ENCODE data around the gene MSMP. TPM values are rescaled to one million over a fixed set of nuclear protein-coding genes. Genes with fewer than 3 reads are reported as not detected.

Gene MSMP
- total and polyA plus RNA-seq, 2 donors (not counting 1 experiment from before 2014, with no cell fraction given): 2.3 to 3.9 TPM

DNA sequence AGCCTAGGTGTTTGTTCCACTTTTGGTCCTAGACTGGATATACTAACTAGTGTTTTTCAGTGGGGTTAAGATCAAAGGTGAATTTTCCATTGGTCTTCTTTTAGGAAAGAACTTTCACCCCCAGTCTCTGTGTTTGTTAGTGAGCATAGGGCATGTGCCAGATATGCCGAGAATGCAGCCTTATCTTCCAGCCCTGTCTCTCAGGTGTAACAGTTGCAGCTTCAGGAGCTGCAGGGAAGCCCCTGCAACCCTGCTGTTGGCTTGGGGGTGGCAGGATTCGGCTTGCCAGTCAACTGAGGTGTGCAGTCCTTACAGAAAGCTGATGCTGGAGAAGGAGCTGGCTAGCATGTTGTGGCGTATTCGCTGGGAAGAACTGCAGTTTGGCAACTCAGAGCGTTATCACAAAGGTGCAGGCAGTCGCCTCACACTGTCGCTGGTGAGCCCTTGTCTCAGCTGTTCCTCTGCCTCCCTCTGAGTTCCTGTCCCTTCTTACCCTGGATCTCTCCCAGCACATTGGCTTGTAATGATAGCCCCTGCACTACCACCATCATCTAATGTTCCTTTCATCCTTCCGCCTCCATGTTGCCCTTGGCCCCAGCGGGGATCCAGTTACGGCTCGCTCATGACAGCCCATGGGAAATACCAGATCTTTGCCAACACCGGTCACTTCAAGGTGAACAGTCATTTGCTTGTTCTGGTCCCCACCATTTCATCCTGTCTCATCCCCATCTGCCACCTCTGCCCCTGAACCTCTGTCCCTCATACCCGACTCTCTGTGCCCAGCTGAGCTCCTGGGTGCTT is 47.5 kb upstream of the MSMP start:
- no peak overlapping the region for H2AFZ ChIP-seq (ENCODE audit: insufficient read depth, low read depth, low read length, poor library complexity, severe bottlenecking)
- no peaks in the 10 kb centered on the region for H3K9me3 ChIP-seq (ENCODE audit: control extremely low read depth in 1 of 3, control insufficient read depth in 2 of 3, insufficient read depth in 1 of 3, low read length in 2 of 3)
- TF ChIP-seq EZH2 (IDR thresholded peaks at IDR 0.05; ENCODE audit: borderline replicate concordance, insufficient read depth, low read depth, low read length, poor library complexity, severe bottlenecking): no peak
- TF ChIP-seq, protein P1, sequence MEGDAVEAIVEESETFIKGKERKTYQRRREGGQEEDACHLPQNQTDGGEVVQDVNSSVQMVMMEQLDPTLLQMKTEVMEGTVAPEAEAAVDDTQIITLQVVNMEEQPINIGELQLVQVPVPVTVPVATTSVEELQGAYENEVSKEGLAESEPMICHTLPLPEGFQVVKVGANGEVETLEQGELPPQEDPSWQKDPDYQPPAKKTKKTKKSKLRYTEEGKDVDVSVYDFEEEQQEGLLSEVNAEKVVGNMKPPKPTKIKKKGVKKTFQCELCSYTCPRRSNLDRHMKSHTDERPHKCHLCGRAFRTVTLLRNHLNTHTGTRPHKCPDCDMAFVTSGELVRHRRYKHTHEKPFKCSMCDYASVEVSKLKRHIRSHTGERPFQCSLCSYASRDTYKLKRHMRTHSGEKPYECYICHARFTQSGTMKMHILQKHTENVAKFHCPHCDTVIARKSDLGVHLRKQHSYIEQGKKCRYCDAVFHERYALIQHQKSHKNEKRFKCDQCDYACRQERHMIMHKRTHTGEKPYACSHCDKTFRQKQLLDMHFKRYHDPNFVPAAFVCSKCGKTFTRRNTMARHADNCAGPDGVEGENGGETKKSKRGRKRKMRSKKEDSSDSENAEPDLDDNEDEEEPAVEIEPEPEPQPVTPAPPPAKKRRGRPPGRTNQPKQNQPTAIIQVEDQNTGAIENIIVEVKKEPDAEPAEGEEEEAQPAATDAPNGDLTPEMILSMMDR (IDR thresholded peaks at IDR 0.05): no peak
- no peaks in the 10 kb centered on the region for H3K79me2 ChIP-seq (ENCODE audit: control insufficient read depth, insufficient read depth, low read length)
- peaks cover 0 to 16% of the 10 kb centered on the region in 2 experiments for H3K36me3 ChIP-seq (replicated peaks in 1 of 2; ENCODE audit: control extremely low read depth in 1 of 2, control insufficient read depth in 1 of 2, extremely low read depth in 1 of 2, insufficient read depth in 2 of 2, low read length in 1 of 2)
- H3K4me2 ChIP-seq (replicated peaks; ENCODE audit: low read depth, low read length, poor library complexity, severe bottlenecking): no peak overlapping the region
- CTCF ChIA-PET: interaction anchor here (1.2 to 1.7 kb wide), 4 partner anchors 11 to 81 kb away, joined by 4 to 7 read pairs (median 5); no protein-coding TSS in a partner anchor
- POLR2A ChIA-PET: no interaction called here
- 97% methylated on average over 13 of the region's 13 CpGs for WGBS (ENCODE audit: insufficient coverage)
- no peaks in the 10 kb centered on the region for H4K20me1 ChIP-seq (ENCODE audit: control insufficient read depth, insufficient read depth, low read length, poor library complexity, severe bottlenecking)
- DNase-seq (no peak), ATAC-seq (ENCODE audit: low read depth) (no peak)
- intact Hi-C loops (cut with micrococcal nuclease): no loop called here
- Mint-ChIP-seq H3K27me3 (no peaks in the 10 kb centered on the region), H3K4me3 (no peak overlapping the region), H3K9me3 (ENCODE audit: insufficient read depth) (no peaks in the 10 kb centered on the region), H3K4me1 (no peaks in the 10 kb centered on the region), H3K27ac (no peak overlapping the region)
- H3K9ac ChIP-seq (ENCODE audit: low read length): no peak overlapping the region
- no peak overlapping the region for H3K27ac ChIP-seq (ENCODE audit: low read length in 2 of 2)
- H3K4me3 ChIP-seq (ENCODE audit: control extremely low read depth in 1 of 5, extremely low read depth in 1 of 5, insufficient read depth in 1 of 5, low read depth in 2 of 5, low read length in 4 of 5): no peak overlapping the region
- no peaks in the 10 kb centered on the region for H3K27me3 ChIP-seq (replicated peaks in 1 of 4; ENCODE audit: control extremely low read depth in 1 of 4, control insufficient read depth in 3 of 4, insufficient read depth in 4 of 4, low read length in 3 of 4)
- no peaks in the 10 kb centered on the region for H3K4me1 ChIP-seq (ENCODE audit: control insufficient read depth in 2 of 2, insufficient read depth in 2 of 2, low read length in 2 of 2)

DNA sequence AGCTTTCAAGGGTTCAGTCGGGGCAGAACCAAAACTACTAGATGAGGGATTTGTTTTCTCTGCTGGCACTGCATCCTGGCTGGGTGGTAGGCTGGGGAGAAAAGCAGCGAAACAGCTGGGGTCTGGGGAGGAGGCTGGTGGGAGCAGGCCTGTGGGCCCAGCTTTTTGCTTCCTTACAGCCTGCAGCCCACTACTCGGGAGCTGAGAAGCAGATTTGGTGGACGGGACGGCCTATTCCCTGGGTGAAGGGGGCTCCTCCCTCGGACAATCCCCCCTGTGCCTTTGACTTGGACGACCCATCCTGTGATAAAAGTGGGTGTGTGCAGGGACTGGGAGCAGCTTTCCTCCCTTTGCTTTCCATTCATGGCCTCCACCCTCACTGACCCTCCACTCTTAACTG is 46.5 kb upstream of the MSMP start:
- ChIA-PET POLR2A (no interaction called here), CTCF (interaction anchor here (0.8 to 1.9 kb wide), 4 partner anchors 10 to 82 kb away, joined by 3 to 8 read pairs (median 6); no protein-coding TSS in a partner anchor)
- Histone ChIP-seq H3K36me3 (replicated peaks in 1 of 2; ENCODE audit: control extremely low read depth in 1 of 2, control insufficient read depth in 1 of 2, extremely low read depth in 1 of 2, insufficient read depth in 2 of 2, low read length in 1 of 2) (peaks cover 0 to 6% of the 10 kb centered on the region in 2 experiments), H3K4me1 (ENCODE audit: control insufficient read depth in 2 of 2, insufficient read depth in 2 of 2, low read length in 2 of 2) (no peaks in the 10 kb centered on the region), H3K27me3 (replicated peaks in 1 of 4; ENCODE audit: control extremely low read depth in 1 of 4, control insufficient read depth in 3 of 4, insufficient read depth in 4 of 4, low read length in 3 of 4) (no peaks in the 10 kb centered on the region), H4K20me1 (ENCODE audit: control insufficient read depth, insufficient read depth, low read length, poor library complexity, severe bottlenecking) (no peaks in the 10 kb centered on the region), H3K79me2 (ENCODE audit: control insufficient read depth, insufficient read depth, low read length) (no peaks in the 10 kb centered on the region), H3K4me3 (ENCODE audit: control extremely low read depth in 1 of 5, extremely low read depth in 1 of 5, insufficient read depth in 1 of 5, low read depth in 2 of 5, low read length in 4 of 5) (no peak overlapping the region), H3K4me2 (replicated peaks; ENCODE audit: low read depth, low read length, poor library complexity, severe bottlenecking) (no peak overlapping the region), H3K27ac (ENCODE audit: low read length in 2 of 2) (no peak overlapping the region), H3K9ac (ENCODE audit: low read length) (no peak overlapping the region), H3K9me3 (ENCODE audit: control extremely low read depth in 1 of 3, control insufficient read depth in 2 of 3, insufficient read depth in 1 of 3, low read length in 2 of 3) (no peaks in the 10 kb centered on the region), H2AFZ (ENCODE audit: insufficient read depth, low read depth, low read length, poor library complexity, severe bottlenecking) (no peak overlapping the region)
- Mint-ChIP-seq H3K9me3 (ENCODE audit: insufficient read depth) (no peaks in the 10 kb centered on the region), H3K27ac (no peak overlapping the region), H3K27me3 (no peaks in the 10 kb centered on the region), H3K4me1 (no peaks in the 10 kb centered on the region), H3K4me3 (no peak overlapping the region)
- WGBS (ENCODE audit: insufficient coverage): 95% methylated on average over 6 of the region's 7 CpGs
- no peak for DNase-seq
- ATAC-seq (ENCODE audit: low read depth): no peak
- intact Hi-C loops (cut with micrococcal nuclease): no loop called here
- TF ChIP-seq, protein P1 (IDR thresholded peaks at IDR 0.05): no peak
- no peak for TF ChIP-seq EZH2 (IDR thresholded peaks at IDR 0.05; ENCODE audit: borderline replicate concordance, insufficient read depth, low read depth, low read length, poor library complexity, severe bottlenecking)
